Colonic mucosa (tissue), 4 donors: ENCODE measurements around the gene JDP2. TPM values are rescaled to one million over a fixed set of nuclear protein-coding genes. Genes with fewer than 3 reads are reported as not detected.

Source experiments
- DNase-seq: peaks from one replicate; pipeline ENCODE4 v3.0.0-alpha.2; 2020
- H3K27ac ChIP-seq: fragments of 200-600 bp; one replicate; pipeline ENCODE4 v1.8.0; 2021
- H3K27me3 ChIP-seq: fragments of 200-600 bp; one replicate; pipeline ENCODE4 v1.8.0; 2021
- H3K36me3 ChIP-seq: fragments of 200-600 bp; one replicate; pipeline ENCODE4 v1.8.0; 2021
- H3K4me1 ChIP-seq: fragments of 200-600 bp; one replicate; pipeline ENCODE4 v1.8.0; 2021; ENCODE audit warnings: mild to moderate bottlenecking
- H3K4me3 ChIP-seq: fragments of 200-600 bp; one replicate; pipeline ENCODE4 v1.8.0; 2021
- H3K9ac ChIP-seq, 2 donors: one replicate each; pipeline ENCODE4 v1.7.0; 2013; ENCODE audit warnings: control low read depth in 2 of 2, low read depth in 2 of 2, low read length in 2 of 2
- H3K9me3 ChIP-seq: fragments of 200-600 bp; one replicate; pipeline ENCODE4 v1.8.0; 2021
- intact Hi-C: fragments of 100-400 bp; cut with DNase I; formaldehyde crosslinking; loops from one replicate; pipeline ENCODE4 v1.14.1; 2022
- total RNA-seq, 2 donors: library from RNA; stranded (reverse); fragmentation: NEBNext Ultra II Directional in 1 of 2; extraction: Animal tissue kit (Norgen Biotek cat#: 25700) in 1 of 2; gene quantifications; one replicate each; pipeline ENCODE4 v1.2.1, GENCODE V29; 2021
- TF ChIP-seq, protein P1 (sequence below): fragments of 200-600 bp; IDR thresholded peaks from one replicate; pipeline ENCODE4 v1.8.0; 2022; ENCODE audit warnings: antibody characterized with exemption, mild to moderate bottlenecking
- donor health status: healthy.
- donor health status: DM: no; HTN: no; CAD: no.
- donor health status: DM: no; HTN: no; CAD: no.

Gene JDP2
- total RNA-seq, 2 donors from 2014 or later = 19.4 to 37.1 TPM

GRCh38 chr14:75402867-75403413 is 24.9 kb upstream of the JDP2 start:
- Histone ChIP-seq H3K27me3 (no peaks in the 10 kb centered on the region), H3K36me3 (no peaks in the 10 kb centered on the region), H3K27ac (no peak overlapping the region), H3K4me1 (peaks cover 13% of the 10 kb centered on the region), H3K9ac (no peak overlapping the region), H3K9me3 (no peaks in the 10 kb centered on the region), H3K4me3 (no peak overlapping the region)
- intact Hi-C loops = no loop called here
- DNase-seq = no peak
- TF ChIP-seq, protein P1, sequence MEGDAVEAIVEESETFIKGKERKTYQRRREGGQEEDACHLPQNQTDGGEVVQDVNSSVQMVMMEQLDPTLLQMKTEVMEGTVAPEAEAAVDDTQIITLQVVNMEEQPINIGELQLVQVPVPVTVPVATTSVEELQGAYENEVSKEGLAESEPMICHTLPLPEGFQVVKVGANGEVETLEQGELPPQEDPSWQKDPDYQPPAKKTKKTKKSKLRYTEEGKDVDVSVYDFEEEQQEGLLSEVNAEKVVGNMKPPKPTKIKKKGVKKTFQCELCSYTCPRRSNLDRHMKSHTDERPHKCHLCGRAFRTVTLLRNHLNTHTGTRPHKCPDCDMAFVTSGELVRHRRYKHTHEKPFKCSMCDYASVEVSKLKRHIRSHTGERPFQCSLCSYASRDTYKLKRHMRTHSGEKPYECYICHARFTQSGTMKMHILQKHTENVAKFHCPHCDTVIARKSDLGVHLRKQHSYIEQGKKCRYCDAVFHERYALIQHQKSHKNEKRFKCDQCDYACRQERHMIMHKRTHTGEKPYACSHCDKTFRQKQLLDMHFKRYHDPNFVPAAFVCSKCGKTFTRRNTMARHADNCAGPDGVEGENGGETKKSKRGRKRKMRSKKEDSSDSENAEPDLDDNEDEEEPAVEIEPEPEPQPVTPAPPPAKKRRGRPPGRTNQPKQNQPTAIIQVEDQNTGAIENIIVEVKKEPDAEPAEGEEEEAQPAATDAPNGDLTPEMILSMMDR = no peak

DNA sequence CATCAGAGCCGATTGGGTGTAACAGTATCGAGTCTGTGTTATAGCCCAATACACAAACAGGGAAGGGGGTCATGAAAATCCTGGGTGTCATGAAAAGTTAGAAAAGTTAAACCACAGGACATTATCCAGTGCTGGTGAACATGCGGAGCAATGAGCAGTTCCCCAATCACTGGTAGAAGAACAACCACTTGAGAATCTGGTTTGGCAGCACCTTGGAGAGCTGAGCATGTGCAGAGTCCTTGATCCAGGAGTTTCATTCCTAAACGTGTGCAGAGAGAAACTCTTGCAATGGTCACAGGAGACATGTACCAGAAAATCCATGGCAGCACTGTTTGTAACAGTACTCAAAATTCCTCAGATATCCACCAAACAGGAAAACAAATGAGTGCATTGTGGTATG is 23.0 kb upstream of the JDP2 start:
- H3K4me3 ChIP-seq = no peak overlapping the region
- no peak overlapping the region for H3K9ac ChIP-seq
- no peaks in the 10 kb centered on the region for H3K9me3 ChIP-seq
- H3K4me1 ChIP-seq = peaks cover 9% of the 10 kb centered on the region
- TF ChIP-seq, protein P1 = no peak
- no peak for DNase-seq
- no peak overlapping the region for H3K27ac ChIP-seq
- H3K36me3 ChIP-seq = no peaks in the 10 kb centered on the region
- no peaks in the 10 kb centered on the region for H3K27me3 ChIP-seq
- intact Hi-C loops = no loop called here

GRCh38 chr14:75406102-75406501 is 21.7 kb upstream of the JDP2 start:
- Histone ChIP-seq H3K9me3 (no peaks in the 10 kb centered on the region), H3K27me3 (no peaks in the 10 kb centered on the region), H3K4me1 (no peaks in the 10 kb centered on the region), H3K27ac (no peak overlapping the region), H3K4me3 (no peak overlapping the region), H3K36me3 (no peaks in the 10 kb centered on the region), H3K9ac (no peak overlapping the region)
- TF ChIP-seq, protein P1 = no peak
- intact Hi-C loops = no loop called here
- DNase-seq = no peak

DNA sequence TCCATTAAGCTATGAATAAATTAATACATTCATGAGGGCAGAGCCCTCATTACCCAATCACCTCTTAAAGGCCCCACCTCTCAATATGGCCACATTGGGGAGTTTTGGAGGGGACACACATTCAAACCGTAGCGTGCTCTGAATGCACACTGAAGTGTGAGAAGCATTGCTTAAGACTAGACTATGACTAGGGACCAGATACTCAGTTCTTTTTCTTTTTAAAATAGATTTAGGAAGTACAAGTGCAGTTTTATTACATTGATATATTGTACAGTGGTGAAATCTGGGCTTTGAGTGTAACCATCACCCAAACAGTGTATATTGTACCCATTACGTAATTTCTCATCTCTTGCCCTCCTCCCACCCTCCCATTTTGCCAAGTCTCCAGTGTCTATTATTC is 21.0 kb upstream of the JDP2 start:
- Histone ChIP-seq H3K4me1 (no peaks in the 10 kb centered on the region), H3K36me3 (no peaks in the 10 kb centered on the region), H3K9ac (no peak overlapping the region), H3K27me3 (no peaks in the 10 kb centered on the region), H3K9me3 (no peaks in the 10 kb centered on the region), H3K4me3 (no peak overlapping the region), H3K27ac (no peak overlapping the region)
- intact Hi-C loops = no loop called here
- TF ChIP-seq, protein P1 = no peak
- no peak for DNase-seq

- TF ChIP-seq, protein P1 = no peak
- H3K4me1 ChIP-seq = no peaks in the 10 kb centered on the region
- H3K27ac ChIP-seq = no peak overlapping the region
- intact Hi-C loops = no loop called here
- no peak for DNase-seq
- H3K27me3 ChIP-seq = no peaks in the 10 kb centered on the region
- H3K9ac ChIP-seq = no peak overlapping the region
- H3K36me3 ChIP-seq = no peaks in the 10 kb centered on the region
- H3K4me3 ChIP-seq = no peak overlapping the region
- no peaks in the 10 kb centered on the region for H3K9me3 ChIP-seq
These were observed 18.3 kb upstream of the JDP2 start for GRCh38 chr14:75409316-75410205.
